Effector memory CD8-positive, alpha-beta T cell (primary cell): ENCODE results near the gene ACOX3.
"Not testable (repeated sequence)": the region's sequence is repeated elsewhere in the genome, so short reads cannot be mapped to it uniquely, and the experiment has no call there.

Experiments
- ATAC-seq: fragments of 150-1000 bp; cut with Tn5 transposase; replicated peaks from 2 replicates; pipeline ENCODE4 v1.10.0; 2021; ENCODE audit warnings: mild to moderate bottlenecking, moderate library complexity
- DNase-seq, 3 experiments: peaks; one replicate each; pipeline ENCODE4 v3.0.0; 2021
- H3K27ac Mint-ChIP-seq, 2 donors: one replicate each; pipeline ENCODE4 v1.8.0; 2022; ENCODE audit warnings: mild to moderate bottlenecking in 2 of 2, mixed read lengths in 2 of 2, moderate library complexity in 2 of 2
- H3K27me3 Mint-ChIP-seq, 2 donors: one replicate each; pipeline ENCODE4 v1.8.0; 2022; ENCODE audit warnings: mixed read lengths in 2 of 2
- H3K36me3 Mint-ChIP-seq: one replicate; pipeline ENCODE4 v1.8.0; 2022; ENCODE audit warnings: mild to moderate bottlenecking, moderate library complexity, mixed read lengths; ENCODE audit not compliant: insufficient read depth
- H3K4me1 Mint-ChIP-seq, 2 donors: one replicate each; pipeline ENCODE4 v1.8.0; 2022; ENCODE audit warnings: low read depth in 2 of 2, mixed read lengths in 2 of 2
- H3K4me3 Mint-ChIP-seq, 2 donors: one replicate each; pipeline ENCODE4 v1.8.0; 2022; ENCODE audit warnings: mild to moderate bottlenecking in 2 of 2, mixed read lengths in 2 of 2, moderate library complexity in 2 of 2
- H3K9me3 Mint-ChIP-seq, 2 donors: one replicate each; pipeline ENCODE4 v1.8.0; 2022; ENCODE audit warnings: mixed read lengths in 2 of 2
- total RNA-seq, 9 experiments: gene quantifications; one replicate each; lab custom pipeline; 2026; lab: John Stamatoyannopoulos, UW

The ACOX3 gene
- total RNA-seq, result 13.4 to 42.8 (median 23.2) reads per million in 9 experiments

DNA sequence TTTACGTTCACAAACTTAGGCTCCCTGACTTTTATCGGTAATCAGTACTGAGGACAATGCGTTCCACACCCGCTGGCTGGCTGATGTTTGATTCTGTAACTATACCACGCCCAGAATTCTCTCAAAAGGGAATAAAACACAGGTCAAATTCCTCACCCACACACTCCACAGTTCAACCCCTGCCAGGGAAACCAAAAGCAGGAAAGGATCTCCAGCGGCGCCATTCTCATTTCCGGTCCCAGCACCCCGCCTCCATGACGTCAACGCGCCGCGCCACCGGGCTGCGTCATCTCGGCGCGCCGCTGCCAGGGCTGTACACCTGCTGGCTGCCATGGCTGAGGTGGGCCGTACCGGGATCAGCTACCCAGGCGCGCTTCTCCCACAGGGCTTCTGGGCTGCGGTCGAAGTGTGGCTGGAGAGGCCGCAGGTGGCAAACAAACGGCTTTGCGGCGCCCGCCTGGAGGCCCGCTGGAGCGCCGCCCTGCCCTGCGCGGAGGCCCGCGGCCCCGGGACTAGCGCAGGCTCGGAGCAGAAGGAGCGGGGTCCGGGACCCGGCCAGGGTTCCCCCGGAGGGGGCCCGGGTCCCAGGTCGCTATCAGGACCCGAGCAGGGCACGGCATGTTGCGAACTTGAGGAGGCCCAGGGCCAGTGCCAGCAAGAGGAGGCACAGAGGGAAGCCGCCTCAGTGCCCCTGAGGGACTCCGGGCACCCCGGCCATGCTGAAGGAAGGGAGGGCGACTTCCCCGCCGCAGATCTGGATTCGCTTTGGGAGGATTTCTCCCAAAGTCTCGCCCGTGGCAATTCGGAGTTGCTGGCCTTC, at the start of gene ACOX3, which contains the start of gene TRMT44:
ACOX3 (minus strand) TSS at position 232 of the 820 bp plus-strand sequence. CDS start 24,202 bp downstream, outside the sequence.
TRMT44 (plus strand) TSS at position 286 of the 820 bp plus-strand sequence; CDS start at position 332, 46 bp downstream.
- DNase-seq, result peak; percentile 94 to 99 (median 99)
- no peaks in the 10 kb centered on the region for H3K27me3 Mint-ChIP-seq
- H3K27ac Mint-ChIP-seq, result peak within 1 kb of the TSS; percentile 97 to 98
- H3K36me3 Mint-ChIP-seq, result peaks cover 24% of the 10 kb centered on the region
- ATAC-seq, result peak; percentile 92
- H3K9me3 Mint-ChIP-seq, result no peaks in the 10 kb centered on the region
- H3K4me3 Mint-ChIP-seq, result peak within 1 kb of the TSS; percentile 90 to 94
- peaks cover 60 to 64% of the 10 kb centered on the region in 2 donors for H3K4me1 Mint-ChIP-seq

DNA sequence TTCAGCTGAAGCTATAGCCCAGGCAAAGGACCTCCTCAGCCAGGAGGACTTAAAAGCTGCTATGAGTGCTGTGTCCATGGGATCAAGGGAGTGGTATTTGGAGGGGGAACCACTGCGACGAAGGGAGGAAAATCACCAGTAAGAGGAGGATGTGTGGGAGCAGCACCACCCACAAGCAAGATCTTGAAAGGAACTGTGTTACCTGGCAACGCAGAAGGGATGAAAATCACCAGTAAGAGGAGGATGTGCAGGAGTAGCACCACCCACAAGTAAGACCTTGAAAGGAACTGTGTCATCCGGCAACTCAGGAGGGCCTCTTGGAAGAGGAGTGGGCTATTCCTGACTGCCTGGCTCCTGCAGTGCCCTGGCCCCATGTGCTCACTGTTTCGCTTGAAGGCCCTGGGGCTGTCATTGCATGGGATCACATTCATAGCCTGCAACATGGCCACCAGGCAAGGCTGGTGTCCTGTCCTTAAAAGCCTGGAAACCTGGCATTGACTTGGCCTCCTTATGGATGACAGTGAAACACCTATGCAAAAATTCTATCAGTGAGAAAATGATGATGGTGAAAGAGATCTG, 48.4 kb upstream of the ACOX3 start:
- Mint-ChIP-seq H3K36me3 (no peaks in the 10 kb centered on the region), H3K9me3 (no peaks in the 10 kb centered on the region), H3K27ac (no peak overlapping the region)

DNA sequence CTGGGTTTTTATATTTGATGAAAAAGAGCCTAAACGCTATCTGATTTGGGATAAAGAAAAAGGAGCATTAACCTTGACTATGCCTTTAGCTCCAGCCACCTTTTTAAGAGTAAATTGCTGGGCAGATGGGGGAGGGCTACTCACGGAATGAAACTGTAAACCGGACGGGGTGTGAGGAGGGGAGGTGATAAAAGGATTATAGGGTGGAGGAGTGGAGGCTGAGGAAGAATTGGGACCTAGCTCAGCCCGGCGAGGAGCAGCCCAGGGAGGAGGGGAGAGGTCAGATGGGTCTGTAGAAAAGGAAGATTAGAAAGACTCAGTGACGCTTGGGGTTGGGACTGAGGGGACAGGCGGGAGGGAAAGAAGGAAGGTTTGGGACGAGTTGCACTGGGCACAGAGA, 46.1 kb upstream of the ACOX3 start:
- H3K27me3 Mint-ChIP-seq, H3K27ac Mint-ChIP-seq, H3K4me1 Mint-ChIP-seq, DNase-seq, H3K4me3 Mint-ChIP-seq, H3K36me3 Mint-ChIP-seq, ATAC-seq, H3K9me3 Mint-ChIP-seq: not testable (repeated sequence)

More for the DNA sequence above, 48.4 kb upstream of the ACOX3 start:
- no peak overlapping the region for H3K4me3 Mint-ChIP-seq
- DNase-seq (no peak), ATAC-seq (no peak)
- H3K27me3 Mint-ChIP-seq, result peaks cover 0 to 7% of the 10 kb centered on the region in 2 donors
- peaks cover 0 to 3% of the 10 kb centered on the region in 2 donors for H3K4me1 Mint-ChIP-seq

DNA sequence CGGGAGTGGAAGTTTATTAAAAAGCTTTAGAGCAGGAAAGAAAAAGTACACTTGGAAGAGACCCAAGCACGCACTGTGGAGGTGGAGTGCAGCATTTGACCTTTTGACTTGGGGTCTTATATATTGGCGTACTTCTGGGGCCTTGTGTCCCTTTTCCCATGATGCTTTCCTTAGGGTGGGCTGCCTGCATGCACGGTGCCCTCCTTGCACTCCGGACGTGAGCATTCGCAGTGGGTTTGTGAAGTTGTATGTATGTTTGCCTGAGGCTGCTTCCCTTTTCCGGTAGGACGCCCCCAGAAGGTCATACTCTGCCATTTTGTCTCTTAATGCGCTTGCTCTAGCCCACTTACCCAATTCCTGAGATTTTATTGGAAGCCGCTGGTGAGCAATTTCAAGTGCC, 39.7 kb upstream of the ACOX3 start:
- Mint-ChIP-seq H3K27ac (no peak overlapping the region), H3K36me3 (peaks cover 7% of the 10 kb centered on the region), H3K4me1 (peaks cover 0 to 4% of the 10 kb centered on the region in 2 donors), H3K9me3 (no peaks in the 10 kb centered on the region), H3K4me3 (no peak overlapping the region), H3K27me3 (peaks cover 0 to 7% of the 10 kb centered on the region in 2 donors)
- DNase-seq (no peak), ATAC-seq (no peak)

DNA sequence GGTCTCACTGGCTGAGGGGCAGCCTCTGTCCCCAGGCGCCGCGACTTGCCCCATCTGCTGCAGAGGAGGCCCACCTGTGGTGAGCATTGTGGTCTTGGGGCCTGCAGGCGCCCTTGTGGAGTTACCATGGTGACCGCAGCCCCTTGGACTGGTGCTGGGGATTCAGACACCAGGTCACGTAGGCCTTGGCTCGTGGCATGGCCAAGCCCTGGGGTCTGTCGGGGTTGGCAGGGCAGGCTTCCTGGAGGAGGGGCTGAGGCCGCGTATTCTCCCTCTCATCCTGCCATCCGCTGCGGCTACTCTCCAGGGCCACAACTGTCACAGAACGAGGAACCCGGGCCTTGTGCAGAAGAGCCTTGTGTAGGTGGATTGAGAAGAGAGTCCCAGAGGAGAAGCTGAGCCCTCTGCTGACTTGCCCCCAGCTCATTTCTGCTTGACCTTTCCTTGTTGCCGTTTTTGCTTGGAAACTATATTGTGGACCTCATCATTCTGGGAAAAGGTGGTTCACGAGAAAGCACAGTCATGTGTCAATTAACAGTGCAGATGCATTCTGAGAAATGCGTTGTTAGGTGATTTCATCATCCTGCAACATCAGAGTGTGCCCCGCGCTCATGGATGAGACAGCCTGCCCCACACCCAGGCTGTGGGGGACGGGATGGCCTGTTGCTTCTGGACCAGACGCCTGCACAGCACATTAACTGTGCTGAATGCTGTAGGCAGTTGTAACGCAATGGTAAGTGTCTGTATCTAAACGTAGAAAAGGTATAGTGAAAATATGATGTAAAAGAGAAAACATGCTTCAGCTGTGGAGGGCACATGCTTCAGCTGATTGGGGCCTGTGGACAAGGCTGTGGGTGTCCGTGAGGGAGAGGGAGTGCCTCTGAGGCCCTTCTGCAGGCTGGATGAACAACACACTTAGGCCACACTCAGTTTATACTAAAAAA, 38.5 kb upstream of the ACOX3 start:
- no peak for ATAC-seq
- DNase-seq, result no peak
- Mint-ChIP-seq H3K4me1 (peaks cover 0 to 4% of the 10 kb centered on the region in 2 donors), H3K4me3 (no peak overlapping the region), H3K9me3 (no peaks in the 10 kb centered on the region), H3K27ac (peak overlapping the region in 1 of 2 donors; percentile 17), H3K27me3 (no peaks in the 10 kb centered on the region), H3K36me3 (peaks cover 7% of the 10 kb centered on the region)

DNA sequence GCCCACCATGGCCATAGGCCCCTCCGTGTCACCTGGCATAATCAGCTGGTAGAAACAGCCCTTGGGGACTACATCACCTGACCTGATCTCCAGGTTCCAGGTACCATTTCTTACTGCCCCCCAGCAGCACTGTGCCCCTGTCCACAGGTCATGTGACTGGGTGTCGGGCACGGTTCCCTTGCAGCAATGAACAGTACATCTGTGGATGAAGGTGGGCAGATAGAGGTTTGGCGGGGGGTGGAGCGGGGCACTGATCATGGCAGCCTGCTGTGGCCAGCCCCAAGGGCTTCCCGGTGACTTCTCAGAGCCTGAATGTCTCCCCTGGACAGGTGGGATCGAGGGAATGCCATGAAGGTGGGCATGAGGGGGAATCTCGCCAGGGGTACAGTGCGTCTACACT, 37.8 kb upstream of the ACOX3 start:
- DNase-seq (no peak), ATAC-seq (no peak)
- H3K27ac Mint-ChIP-seq, result peak overlapping the region in 1 of 2 donors; percentile 17
- H3K36me3 Mint-ChIP-seq, result peaks cover 7% of the 10 kb centered on the region
- peaks cover 0 to 4% of the 10 kb centered on the region in 2 donors for H3K4me1 Mint-ChIP-seq
- no peak overlapping the region for H3K4me3 Mint-ChIP-seq
- H3K9me3 Mint-ChIP-seq, result no peaks in the 10 kb centered on the region
- no peaks in the 10 kb centered on the region for H3K27me3 Mint-ChIP-seq

DNA sequence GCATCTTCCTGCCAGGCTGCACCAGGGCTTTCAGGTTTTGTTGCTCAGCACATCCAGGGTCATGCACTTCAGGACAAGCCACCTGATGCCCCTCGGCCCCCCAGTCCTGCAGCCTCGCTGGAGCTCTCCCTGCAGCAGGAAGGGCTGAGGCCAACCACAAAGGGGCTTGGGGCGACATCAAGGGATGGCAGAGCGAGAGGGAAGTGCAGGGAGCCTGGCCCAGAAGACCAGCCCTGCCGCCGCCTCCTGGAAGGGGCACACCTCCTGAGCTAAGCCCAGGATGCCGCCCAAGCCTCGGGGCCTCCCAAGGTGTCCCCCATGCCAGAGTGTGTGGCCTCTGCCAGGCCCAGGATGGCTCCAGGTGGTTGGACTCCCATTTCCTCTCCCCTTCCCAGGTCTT, 37.2 kb upstream of the ACOX3 start:
- Mint-ChIP-seq H3K9me3 (no peaks in the 10 kb centered on the region), H3K4me3 (no peak overlapping the region), H3K27ac (no peak overlapping the region), H3K4me1 (peaks cover 0 to 4% of the 10 kb centered on the region in 2 donors), H3K27me3 (no peaks in the 10 kb centered on the region), H3K36me3 (peaks cover 7% of the 10 kb centered on the region)
- ATAC-seq (no peak), DNase-seq (no peak)

DNA sequence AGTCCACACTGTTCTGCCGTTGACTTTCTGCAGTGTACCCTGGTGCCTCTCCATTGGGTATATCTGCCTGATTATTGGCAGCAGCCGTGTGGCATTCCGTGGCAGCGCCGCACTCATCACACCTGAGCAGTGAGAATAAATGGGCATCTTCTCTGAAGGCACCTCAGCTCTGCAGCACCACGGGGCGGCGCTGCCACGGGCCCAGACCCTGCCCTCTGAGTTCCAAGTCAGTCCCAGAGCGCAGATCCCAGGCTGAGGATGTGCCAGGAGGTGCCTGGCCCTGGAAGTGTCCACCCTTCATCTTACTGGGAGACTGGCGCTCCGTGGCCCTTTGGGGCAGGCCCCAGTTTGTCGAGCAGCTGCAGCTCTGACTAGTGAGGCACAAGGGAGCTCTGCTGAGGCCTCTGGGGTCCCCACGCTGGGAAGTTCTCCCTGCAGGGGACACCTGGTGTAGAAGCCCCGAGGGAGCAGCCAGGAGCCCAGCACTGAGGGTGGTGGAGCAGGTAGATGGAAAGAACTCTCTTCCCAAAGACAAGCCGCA, 36.6 kb upstream of the ACOX3 start:
- Mint-ChIP-seq H3K36me3 (peaks cover 7% of the 10 kb centered on the region), H3K4me3 (no peak overlapping the region)

DNA sequence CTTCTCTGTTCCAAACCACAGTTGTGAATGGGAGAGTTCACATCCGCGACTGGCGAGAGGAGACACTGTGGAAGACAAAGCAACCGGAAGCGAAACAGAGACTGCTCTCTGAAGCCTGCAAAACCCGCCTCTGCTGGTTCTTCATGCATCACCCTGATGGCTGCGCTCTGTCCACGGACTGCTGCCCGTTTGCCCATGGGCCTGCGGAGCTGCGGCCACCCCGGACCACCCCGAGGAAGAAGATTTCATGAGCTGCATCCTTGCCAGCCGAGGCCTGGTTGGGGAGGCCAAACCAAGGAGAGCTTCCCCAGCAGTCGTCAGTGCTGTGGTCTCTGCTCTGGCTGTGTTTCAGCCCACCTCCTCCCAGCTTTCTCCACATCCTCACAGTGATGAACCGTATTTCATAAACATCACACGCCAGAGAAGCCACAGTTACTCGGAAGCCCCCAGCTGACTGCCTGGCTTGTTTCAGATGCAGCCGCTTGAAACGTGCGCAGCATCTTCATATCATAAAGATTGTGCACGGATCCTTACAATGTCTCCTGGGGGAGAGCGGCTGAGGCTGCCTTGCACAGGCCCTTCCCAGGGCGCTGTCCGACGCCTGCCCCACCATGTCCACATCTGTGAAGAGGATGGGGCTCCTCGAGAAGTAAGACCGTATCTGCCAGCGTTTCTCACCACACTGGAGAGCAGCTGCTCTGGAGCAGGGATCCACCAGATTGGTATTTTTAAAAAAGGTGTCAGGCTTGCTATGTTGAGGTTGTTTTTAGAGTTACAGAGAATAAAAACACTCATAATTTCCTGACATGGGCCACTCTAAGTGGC, 35.4 kb upstream of the ACOX3 start:
- no peak for ATAC-seq

More for the DNA sequence above, 36.6 kb upstream of the ACOX3 start:
- no peaks in the 10 kb centered on the region for H3K9me3 Mint-ChIP-seq
- no peak overlapping the region for H3K27ac Mint-ChIP-seq
- DNase-seq (no peak), ATAC-seq (no peak)
- no peaks in the 10 kb centered on the region for H3K27me3 Mint-ChIP-seq
- H3K4me1 Mint-ChIP-seq, result peaks cover 0 to 4% of the 10 kb centered on the region in 2 donors

DNA sequence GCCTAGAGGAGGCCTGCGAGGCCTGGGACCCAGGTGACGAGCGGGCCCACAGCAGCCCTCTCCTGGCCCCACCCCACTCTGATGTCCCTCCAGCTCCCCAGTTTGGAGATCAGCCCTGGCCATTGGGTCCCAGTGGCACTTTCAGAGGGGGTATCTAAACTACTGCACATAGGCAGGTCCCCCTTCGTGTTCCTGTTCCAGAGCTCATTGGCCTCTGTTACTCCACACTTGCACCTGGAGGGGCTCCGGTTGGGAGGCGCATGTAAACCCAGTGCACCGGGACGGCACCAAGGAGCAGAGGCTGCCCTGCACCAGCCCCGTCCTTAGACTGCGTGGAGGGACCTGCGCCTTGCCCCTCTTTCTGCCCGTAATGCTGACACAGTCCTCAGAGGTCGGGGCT, 34.3 kb upstream of the ACOX3 start:
- Mint-ChIP-seq H3K27ac (no peak overlapping the region), H3K9me3 (no peaks in the 10 kb centered on the region), H3K36me3 (peaks cover 7% of the 10 kb centered on the region), H3K4me1 (peaks cover 0 to 4% of the 10 kb centered on the region in 2 donors), H3K4me3 (no peak overlapping the region), H3K27me3 (no peaks in the 10 kb centered on the region)
- DNase-seq (no peak), ATAC-seq (no peak)

More for the DNA sequence above, 35.4 kb upstream of the ACOX3 start:
- no peaks in the 10 kb centered on the region for H3K27me3 Mint-ChIP-seq
- no peak overlapping the region for H3K4me3 Mint-ChIP-seq
- peaks cover 7% of the 10 kb centered on the region for H3K36me3 Mint-ChIP-seq
- no peak for DNase-seq
- no peaks in the 10 kb centered on the region for H3K9me3 Mint-ChIP-seq
- peaks cover 0 to 4% of the 10 kb centered on the region in 2 donors for H3K4me1 Mint-ChIP-seq
- no peak overlapping the region for H3K27ac Mint-ChIP-seq

DNA sequence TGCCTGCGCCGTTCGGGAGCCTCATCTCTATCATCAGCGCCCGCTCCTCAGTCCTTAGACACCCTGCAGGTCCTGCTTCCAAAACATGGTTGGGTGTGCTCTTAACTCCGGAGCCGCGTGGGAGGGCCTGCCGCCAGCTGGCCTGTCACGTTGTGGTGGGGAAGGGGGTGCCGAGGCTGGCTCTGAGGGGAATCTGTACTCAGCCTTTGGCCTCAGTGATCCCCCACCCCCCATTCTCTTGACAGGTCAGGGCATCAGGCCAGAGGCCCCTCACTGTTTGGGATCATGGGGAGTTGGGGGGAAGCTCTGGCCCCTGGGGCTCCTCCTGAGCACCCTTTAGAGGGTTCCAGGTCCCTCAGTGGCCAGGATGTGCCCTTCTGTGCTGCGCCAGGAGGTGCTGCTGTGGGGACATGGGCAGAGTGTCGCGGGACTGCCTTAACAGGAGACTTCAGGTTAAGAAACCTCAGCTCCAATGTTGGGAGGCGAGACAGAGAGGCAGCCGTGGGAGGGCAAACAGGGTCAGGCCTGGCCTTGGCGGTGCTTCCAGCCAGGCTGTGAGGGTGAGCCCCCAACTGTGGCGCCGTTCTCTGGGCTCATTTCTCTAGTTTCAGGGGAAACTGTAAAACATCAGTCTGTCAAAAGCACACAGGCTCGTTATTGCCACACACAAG, 33.5 kb upstream of the ACOX3 start:
- Mint-ChIP-seq H3K36me3 (peaks cover 11% of the 10 kb centered on the region), H3K9me3 (no peaks in the 10 kb centered on the region), H3K27me3 (no peaks in the 10 kb centered on the region), H3K4me3 (no peak overlapping the region), H3K4me1 (peaks cover 0 to under 1% of the 10 kb centered on the region in 2 donors), H3K27ac (no peak overlapping the region)
- ATAC-seq (no peak), DNase-seq (no peak)
